ENCODE data around the gene MED22.
"Not testable (repeated sequence)": the region's sequence is repeated elsewhere in the genome, so short reads cannot be mapped to it uniquely, and the experiment has no call there.

The MED22 gene

DNA sequence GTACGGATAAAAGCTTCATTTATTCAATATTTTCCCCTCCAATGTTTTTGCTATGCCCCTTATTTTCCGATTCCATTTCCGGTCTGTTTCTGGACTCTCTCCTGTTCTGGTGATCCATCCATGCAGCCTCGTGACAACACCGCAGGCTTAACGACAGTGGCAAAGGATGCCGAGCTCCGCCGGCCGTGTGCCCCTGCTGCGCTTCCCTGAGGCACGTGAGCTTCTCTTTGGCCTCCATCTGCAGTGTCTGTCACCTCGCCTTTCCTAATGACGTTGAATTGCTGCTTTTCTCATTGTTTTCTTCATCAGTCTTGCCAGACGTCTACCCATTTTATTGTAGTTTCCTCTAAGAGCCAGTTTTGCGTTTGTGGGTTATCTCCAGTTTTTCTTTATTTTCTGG is 40.6 kb downstream of the MED22 start:
- no peak for DNase-seq

DNA sequence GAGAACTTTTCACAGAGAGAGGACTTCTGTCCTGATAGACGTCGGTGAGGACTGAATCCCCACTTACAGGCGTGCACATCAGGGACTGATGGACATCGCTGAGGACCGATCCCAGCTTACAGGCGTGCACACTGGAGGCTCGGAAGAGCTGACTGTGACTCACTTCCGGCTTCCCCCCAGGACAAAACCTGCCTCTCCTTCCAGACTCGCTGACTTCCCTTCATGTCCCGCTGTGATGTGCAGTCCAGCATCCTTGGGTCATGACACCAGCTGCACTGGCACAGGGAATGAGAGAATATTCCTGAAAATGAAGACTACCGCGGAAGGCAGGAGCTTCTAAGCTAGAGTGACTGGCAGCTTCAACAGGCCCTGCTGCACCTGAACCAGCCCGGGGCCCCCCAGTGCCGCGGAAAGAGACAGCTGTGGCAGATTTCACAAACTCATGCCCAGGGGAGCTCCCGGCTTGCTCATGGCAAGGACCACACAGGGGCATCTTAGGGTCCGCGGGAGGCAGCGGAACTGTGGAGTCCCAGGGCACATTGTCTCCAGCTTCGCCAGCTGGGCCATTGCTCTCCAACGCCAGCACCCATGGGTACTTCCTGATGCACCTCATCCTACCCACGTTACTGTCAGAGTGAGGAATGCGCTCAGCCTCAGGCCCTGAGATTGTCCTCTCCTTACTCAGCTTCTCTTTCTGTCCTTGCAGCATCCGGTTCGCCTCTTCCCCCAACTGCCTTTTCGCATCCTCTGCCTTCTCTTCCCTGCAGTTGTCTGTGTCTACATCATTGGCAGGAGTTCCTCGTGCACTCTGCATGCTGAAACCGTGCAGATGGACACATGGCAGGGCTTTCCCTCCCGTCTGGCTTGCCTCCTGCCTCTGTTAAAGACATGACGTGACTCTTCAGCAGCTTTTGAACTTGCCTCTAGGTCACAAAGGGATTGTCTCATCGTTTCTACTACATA is 41.4 kb downstream of the MED22 start:
- no peak for DNase-seq

DNA sequence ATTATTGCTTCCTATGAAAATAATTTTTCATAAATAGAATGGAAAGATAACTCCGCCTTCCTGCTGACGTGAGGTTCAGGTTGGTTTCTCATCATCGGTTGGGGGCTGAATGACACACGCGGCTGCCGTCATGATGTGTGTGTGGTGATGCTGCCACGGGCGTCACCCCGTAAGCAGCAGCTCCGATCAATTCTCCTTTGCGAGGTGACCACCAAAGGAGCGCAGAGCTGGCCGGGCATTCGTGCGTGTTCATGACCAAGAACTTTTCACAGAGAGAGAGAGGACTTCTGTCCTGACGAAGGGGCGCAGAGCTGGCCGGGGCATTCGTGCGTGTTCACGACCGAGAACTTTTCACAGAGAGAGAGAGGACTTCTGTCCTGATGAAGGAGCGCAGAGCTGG is 42.2 kb downstream of the MED22 start:
- no peak for DNase-seq

DNA sequence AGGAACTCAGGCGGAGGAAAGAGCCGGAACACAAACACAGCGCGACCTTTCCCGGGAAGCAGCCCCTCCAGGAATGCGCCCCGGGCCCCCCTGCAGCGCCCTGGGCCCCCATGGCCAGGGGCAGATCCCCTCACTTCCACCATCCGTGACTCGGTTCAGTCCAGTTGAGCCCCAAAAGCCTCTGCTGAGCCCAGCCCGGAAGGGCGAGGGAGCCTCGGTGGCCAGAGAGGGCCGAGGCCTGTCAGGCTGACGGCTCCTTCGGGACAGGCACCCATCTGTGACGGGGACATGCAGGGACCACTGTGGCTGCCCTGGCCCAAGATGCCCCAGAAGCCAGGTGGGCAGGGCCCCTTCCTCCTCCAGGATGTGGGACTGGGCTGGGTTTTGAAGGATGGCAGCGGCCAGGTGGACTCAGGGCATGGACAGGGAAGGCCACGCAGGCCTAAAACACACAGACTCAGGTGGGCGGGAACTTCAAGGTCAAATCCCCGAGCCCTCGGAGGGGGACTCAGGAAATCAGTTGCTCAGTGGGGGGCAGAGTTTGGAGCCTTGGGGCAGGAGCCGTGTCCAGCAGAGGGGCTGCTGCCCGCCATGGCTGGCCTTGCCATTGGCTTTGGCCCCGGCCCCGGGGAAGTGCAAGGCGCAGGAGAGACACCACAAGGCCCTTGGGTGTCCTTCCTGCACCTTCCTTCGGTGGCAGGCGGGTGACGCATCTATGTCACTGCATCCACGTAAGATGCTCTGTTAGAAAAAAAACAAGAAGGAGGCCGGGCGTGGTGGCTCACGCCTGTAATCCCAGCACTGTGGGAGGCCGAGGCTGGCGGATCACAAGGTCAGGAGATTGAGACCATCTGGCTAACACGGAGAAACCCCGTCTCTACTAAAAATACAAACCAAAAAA is 43.2 kb downstream of the MED22 start:
- DNase-seq: no peak

DNA sequence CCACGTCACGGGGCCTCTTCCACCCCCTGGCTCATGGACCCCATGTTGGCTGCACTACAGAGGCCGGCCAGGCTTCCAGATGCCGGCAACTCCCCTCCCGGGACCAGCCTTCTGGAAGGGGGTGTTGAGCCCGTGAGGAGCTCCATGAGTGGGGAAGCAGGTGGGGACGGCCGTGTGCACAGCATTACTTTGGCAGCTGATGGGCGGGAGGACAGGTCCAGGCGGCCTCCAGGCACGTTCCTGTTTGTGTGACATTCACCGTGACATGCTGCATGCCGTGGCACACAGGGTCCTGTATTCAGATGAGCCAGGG is 43.8 kb downstream of the MED22 start:
- no peak for DNase-seq

DNA sequence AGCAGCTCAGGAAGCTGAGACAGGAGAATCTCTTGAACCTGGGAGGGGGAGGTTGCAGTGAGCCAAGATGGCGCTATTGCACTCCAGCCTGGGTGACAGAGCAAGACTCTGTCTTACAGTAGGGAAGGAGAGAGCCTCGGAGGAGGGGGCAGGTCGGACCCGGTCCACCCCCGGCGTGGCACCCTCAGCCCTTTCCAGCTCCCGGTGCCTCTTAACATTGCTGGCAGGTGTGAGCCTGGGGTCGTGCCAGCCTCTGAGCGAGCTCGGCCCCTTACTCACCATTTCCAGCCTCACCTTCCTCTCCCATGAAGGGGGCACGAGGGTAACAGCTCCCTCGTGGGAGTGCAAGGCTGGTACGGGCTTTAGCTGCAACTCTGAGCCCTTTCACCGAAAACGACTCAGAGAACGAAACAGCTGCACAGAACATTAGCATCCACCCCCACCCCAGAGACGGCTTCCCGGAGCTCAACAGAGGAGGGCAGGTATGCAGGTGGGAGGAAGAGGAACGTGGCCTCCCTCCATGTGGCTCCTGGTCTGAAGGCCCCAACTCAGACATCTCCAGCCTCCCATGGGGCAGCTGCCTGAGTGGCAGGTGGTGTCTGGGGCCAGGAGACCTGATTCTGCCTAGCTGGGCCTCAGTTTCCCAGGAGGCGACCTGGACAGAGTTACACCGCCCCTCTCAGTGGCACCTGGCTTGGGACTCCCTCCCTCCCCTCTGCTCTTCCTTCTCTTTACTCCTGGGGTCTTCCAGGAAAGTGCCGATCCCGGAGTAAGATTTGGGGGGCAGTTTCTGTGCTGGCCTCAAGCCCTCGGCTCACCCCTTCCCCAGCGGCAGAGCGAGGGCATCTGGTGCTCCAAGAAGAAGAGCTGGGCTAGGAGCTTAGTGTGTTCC is 44.4 kb downstream of the MED22 start:
- DNase-seq: no peak

GRCh38 chr9:133301253-133302230 is 46.4 kb downstream of the MED22 start:
- no peak for DNase-seq

- DNase-seq: not testable (repeated sequence)
Observed at GRCh38 chr9:133299996-133300395, 47.9 kb downstream of the MED22 start.

- DNase-seq: no peak
Observed at GRCh38 chr9:133294257-133294656, 53.7 kb downstream of the MED22 start.

GRCh38 chr9:133290751-133291302 is 57.1 kb downstream of the MED22 start:
- DNase-seq: no peak

All from amygdala (tissue), 56 donors.